SU-DHL-6 (cell line): ENCODE results near the gene ADAMTS18.

ENCODE experiments used
- CTCF ChIP-seq: fragments of 200-600 bp; sonication (generic); IDR thresholded peaks from one replicate; pipeline ENCODE4 v1.5.1; 2017; ENCODE audit warnings: antibody characterized with exemption, mild to moderate bottlenecking, low read length, moderate library complexity; ENCODE audit not compliant: insufficient read depth, poor library complexity, severe bottlenecking
- EZH2phosphoT487 ChIP-seq: fragments of 200-600 bp; sonication (generic), shearing (Covaris generic); conservative IDR thresholded peaks from 2 replicates; pipeline ENCODE4 v1.6.1; 2018; ENCODE audit warnings: mild to moderate bottlenecking, antibody characterized with exemption, low read length, moderate library complexity, mixed read lengths

- TF ChIP-seq CTCF (no peak), EZH2phosphoT487 (no peak)
These were observed 4.3 kb upstream of the ADAMTS18 start for GRCh38 chr16:77439106-77439505.
